ENCODE results near the gene MYO3B.
"Not testable (repeated sequence)": the region's sequence is repeated elsewhere in the genome, so short reads cannot be mapped to it uniquely, and the experiment has no call there.

Gene MYO3B

DNA sequence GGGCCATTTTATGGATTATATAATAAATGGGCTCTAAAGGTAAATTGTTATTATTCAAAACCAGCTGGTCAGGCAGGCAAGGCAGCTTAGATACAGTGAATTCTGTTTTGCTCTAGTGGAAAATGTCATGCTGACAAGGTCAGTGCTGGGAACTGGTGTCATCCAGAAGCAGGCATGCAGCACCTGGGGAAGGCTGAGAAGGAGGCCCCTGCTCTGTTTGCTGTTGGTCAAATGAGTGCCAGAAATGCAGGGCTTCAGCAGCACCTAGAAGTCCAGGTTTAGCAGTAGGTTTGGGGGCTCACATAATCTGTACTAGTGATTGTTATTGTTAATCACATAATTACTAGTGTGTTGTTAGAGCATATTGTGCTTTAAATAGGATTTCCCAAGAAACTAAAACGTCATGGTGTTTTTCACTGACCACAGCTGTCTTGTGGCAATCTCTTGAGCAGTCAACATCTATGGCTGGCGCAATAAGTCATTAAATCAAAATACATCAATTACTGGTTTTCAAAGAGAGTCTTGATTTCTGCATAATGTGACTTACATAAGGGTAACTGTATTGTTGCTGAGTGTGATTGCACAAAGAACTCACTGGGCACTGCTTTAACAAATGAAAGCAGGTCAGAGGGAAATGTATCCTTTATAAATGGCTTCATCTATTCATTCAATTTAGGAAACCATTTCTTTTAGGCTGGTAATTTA, 99.1 kb downstream of the MYO3B start:
- TF ChIP-seq POLR2AphosphoS5 (IDR thresholded peaks at IDR 0.05; ENCODE audit: low read depth, low read length), result no peak
- TF ChIP-seq TAF1 (IDR thresholded peaks at IDR 0.05; ENCODE audit: low read depth, low read length), result no peak
- TF ChIP-seq POU2F2 (IDR thresholded peaks at IDR 0.05; ENCODE audit: low read depth, low read length), result no peak
- TF ChIP-seq POLR2A (IDR thresholded peaks at IDR 0.05; ENCODE audit: low read depth, low read length), result no peak
- no peak for TF ChIP-seq SPI1 (IDR thresholded peaks at IDR 0.05; ENCODE audit: low read depth, low read length)
- TF ChIP-seq PAX5 (IDR thresholded peaks at IDR 0.05; ENCODE audit: insufficient read depth, low read length, severe bottlenecking), result no peak
- no peak for FAIRE-seq
- DNase-seq (ENCODE audit: insufficient read length, low spot score), result no peak

DNA sequence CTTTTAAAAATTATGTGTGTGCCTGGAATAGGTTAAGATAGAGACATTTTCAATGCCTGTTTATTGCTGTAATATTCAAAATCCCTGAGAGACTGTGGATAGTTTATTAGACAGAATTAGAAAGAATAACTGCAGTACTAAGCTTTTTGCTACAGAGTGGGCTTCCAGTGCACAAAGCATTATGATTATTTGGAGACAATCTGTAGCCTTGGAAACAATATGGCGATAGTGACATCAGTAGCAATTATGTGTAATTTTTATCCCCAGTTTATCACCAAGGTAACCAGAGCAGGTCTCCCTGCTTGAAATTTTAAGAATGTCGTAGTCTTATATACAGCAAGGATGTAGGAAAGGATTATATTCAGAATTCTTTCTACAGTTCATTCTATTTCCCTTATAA, 100.0 kb downstream of the MYO3B start:
- TF ChIP-seq POU2F2 (IDR thresholded peaks at IDR 0.05; ENCODE audit: low read depth, low read length) (no peak), POLR2A (IDR thresholded peaks at IDR 0.05; ENCODE audit: low read depth, low read length) (no peak), SPI1 (IDR thresholded peaks at IDR 0.05; ENCODE audit: low read depth, low read length) (no peak), TAF1 (IDR thresholded peaks at IDR 0.05; ENCODE audit: low read depth, low read length) (no peak), PAX5 (IDR thresholded peaks at IDR 0.05; ENCODE audit: insufficient read depth, low read length, severe bottlenecking) (no peak), POLR2AphosphoS5 (IDR thresholded peaks at IDR 0.05; ENCODE audit: low read depth, low read length) (no peak)
- DNase-seq (ENCODE audit: insufficient read length, low spot score), result no peak
- FAIRE-seq, result no peak

DNA sequence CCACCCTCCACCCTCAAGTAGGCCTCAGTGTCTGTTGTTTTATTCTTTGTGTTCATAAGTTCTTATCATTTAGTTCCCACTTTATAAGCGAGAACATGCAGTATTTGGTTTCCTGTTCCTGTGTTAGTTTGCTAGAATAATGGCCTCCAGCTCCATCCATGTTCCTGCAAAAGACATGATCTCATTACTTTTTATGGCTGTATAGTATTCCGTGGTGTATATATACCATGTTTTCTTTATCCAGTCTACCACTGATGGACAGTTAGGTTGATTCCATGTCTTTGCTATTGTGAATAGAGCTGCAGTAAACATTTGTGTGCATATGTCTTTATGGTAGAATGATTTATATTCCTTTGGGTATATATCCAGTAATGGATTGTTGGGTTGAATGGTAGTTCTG, 101.7 kb downstream of the MYO3B start:
- FAIRE-seq; DNase-seq (ENCODE audit: insufficient read length, low spot score): not testable (repeated sequence)

DNA sequence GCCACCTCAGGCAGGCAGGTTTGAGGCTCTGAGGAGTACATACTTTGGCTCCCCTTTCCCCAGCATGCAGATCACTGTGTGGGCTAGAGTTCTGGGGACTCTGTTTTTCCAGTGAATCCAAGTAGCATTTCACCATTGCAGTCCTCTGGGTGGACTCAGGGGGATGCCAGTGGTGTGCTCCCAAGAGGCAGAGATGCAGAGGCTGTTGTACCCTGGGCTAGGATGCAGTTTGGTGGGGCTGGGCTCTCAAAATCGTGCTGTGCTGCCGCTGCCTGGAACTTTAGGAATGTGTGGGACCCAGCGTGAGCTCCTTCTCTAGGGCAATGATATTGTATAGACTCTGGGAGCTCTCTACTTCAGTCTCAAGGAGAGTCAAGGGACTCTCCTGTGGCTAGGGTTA, 104.9 kb downstream of the MYO3B start:
- TF ChIP-seq TAF1 (IDR thresholded peaks at IDR 0.05; ENCODE audit: low read depth, low read length), result no peak
- TF ChIP-seq POLR2AphosphoS5 (IDR thresholded peaks at IDR 0.05; ENCODE audit: low read depth, low read length), result no peak
- TF ChIP-seq PAX5 (IDR thresholded peaks at IDR 0.05; ENCODE audit: insufficient read depth, low read length, severe bottlenecking), result no peak
- no peak for DNase-seq (ENCODE audit: insufficient read length, low spot score)
- FAIRE-seq, result no peak

DNA sequence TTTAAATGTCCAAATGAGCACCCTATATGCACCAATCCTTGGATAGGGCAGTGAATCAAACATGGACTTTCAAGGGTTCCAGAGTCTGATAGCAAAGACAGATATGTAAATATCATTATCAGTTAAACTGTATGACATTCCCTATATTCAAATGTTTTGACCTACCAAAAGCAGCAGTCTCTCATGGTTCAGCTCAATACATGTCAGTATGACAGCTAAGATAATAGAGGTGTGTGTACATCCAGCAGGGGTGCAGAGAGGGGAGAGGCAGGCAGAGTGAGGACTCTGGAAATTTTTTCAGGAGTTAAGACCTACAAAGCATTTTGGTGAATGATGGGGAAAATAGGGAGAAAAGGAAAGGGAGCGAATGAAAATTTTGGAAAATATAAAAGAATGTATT, 106.3 kb downstream of the MYO3B start:
- TF ChIP-seq POLR2A (IDR thresholded peaks at IDR 0.05; ENCODE audit: low read depth, low read length) (no peak), TAF1 (IDR thresholded peaks at IDR 0.05; ENCODE audit: low read depth, low read length) (no peak), PAX5 (IDR thresholded peaks at IDR 0.05; ENCODE audit: insufficient read depth, low read length, severe bottlenecking) (no peak), POU2F2 (IDR thresholded peaks at IDR 0.05; ENCODE audit: low read depth, low read length) (no peak), SPI1 (IDR thresholded peaks at IDR 0.05; ENCODE audit: low read depth, low read length) (no peak), POLR2AphosphoS5 (IDR thresholded peaks at IDR 0.05; ENCODE audit: low read depth, low read length) (no peak)
- no peak for DNase-seq (ENCODE audit: insufficient read length, low spot score)
- FAIRE-seq, result no peak

DNA sequence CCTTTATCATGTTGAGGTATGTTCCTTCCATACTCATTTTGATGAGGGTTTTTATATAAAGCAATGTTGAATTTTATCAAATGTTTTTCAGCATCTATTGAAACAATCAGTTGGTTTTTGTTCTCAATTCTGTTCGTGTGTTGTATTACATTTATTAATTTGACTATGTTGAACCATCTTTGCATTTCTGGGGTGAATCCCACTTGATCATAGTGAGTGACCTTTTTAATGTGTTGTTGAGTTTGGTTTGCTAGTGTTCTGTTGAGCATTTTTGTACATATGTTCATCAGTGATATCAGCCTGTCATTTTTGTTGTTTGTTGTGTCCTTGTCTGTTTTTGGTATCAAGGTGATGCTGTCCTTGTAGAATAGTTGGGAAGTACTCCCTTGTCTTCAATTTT, 110.9 kb downstream of the MYO3B start:
- DNase-seq (ENCODE audit: insufficient read length, low spot score) (no peak), FAIRE-seq (no peak)
- TF ChIP-seq SPI1 (IDR thresholded peaks at IDR 0.05; ENCODE audit: low read depth, low read length) (no peak), PAX5 (IDR thresholded peaks at IDR 0.05; ENCODE audit: insufficient read depth, low read length, severe bottlenecking) (no peak), TAF1 (IDR thresholded peaks at IDR 0.05; ENCODE audit: low read depth, low read length) (no peak), POLR2A (IDR thresholded peaks at IDR 0.05; ENCODE audit: low read depth, low read length) (no peak), POU2F2 (IDR thresholded peaks at IDR 0.05; ENCODE audit: low read depth, low read length) (no peak), POLR2AphosphoS5 (IDR thresholded peaks at IDR 0.05; ENCODE audit: low read depth, low read length) (no peak)

DNA sequence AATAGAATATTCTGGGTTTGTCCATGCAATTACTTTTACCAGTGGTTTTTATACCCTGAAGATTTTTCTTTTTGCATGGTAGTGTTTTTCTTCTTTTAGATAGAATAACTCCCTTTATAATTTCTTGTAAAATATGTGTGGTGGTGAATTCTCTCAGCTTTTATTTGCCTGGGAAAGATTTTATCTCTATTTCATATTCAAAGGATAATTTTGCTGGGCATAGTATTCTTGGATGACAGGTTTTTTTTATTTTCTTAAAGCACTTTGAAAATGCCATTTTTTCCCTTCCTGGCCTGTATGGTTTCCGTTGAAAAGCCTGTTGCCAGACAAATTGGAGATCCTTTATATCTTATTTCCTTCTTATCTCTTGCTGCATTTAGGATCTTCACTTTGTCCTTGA, 113.5 kb downstream of the MYO3B start:
- no peak for FAIRE-seq
- no peak for DNase-seq (ENCODE audit: insufficient read length, low spot score)
- no peak for TF ChIP-seq SPI1 (IDR thresholded peaks at IDR 0.05; ENCODE audit: low read depth, low read length)
- no peak for TF ChIP-seq TAF1 (IDR thresholded peaks at IDR 0.05; ENCODE audit: low read depth, low read length)
- no peak for TF ChIP-seq POLR2A (IDR thresholded peaks at IDR 0.05; ENCODE audit: low read depth, low read length)
- TF ChIP-seq POLR2AphosphoS5 (IDR thresholded peaks at IDR 0.05; ENCODE audit: low read depth, low read length), result no peak
- no peak for TF ChIP-seq PAX5 (IDR thresholded peaks at IDR 0.05; ENCODE audit: insufficient read depth, low read length, severe bottlenecking)
- TF ChIP-seq POU2F2 (IDR thresholded peaks at IDR 0.05; ENCODE audit: low read depth, low read length), result no peak

DNA sequence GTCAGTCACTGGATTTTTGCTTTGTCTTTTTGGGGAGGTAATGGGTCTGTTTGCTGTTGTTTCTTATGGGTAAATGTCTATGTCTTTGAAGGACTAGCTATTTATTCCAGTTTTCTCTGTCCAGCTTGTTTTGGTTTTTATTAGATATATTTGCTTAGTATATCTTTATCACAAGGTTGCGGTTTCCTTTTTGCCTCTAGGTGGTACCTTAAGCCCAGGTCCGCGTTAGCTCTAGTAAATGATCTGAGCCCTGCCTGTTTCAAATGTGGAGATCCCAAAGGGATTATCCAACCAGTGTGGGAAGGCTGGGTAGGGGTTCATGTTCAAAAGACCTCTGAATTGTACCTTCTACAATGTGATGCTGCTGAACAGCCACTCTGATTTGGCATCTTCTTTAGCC, 114.5 kb downstream of the MYO3B start:
- no peak for TF ChIP-seq PAX5 (IDR thresholded peaks at IDR 0.05; ENCODE audit: insufficient read depth, low read length, severe bottlenecking)
- FAIRE-seq (no peak), DNase-seq (ENCODE audit: insufficient read length, low spot score) (no peak)

DNA sequence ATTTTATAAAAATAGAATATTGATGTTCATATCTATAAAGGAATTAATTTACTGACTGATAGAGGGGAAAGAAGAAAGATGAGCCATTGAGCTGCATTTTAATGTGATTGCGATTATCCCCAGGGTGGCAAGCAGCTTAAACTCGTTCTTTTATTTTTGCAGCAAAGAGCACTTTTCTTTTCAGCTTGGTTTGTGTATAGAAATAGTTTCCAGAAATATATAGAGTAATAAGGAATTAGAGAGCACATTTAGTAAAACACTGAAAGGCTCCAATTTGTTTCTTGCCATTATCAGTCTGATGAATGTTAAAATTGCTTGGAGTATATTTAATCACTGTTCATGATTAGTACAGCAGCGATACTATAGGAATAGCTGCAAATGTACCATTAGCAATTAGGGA, 119.5 kb downstream of the MYO3B start:
- no peak for TF ChIP-seq POLR2A (IDR thresholded peaks at IDR 0.05; ENCODE audit: low read depth, low read length)
- TF ChIP-seq SPI1 (IDR thresholded peaks at IDR 0.05; ENCODE audit: low read depth, low read length), result no peak
- no peak for TF ChIP-seq POLR2AphosphoS5 (IDR thresholded peaks at IDR 0.05; ENCODE audit: low read depth, low read length)
- TF ChIP-seq POU2F2 (IDR thresholded peaks at IDR 0.05; ENCODE audit: low read depth, low read length), result no peak
- DNase-seq (ENCODE audit: insufficient read length, low spot score), result no peak
- FAIRE-seq, result no peak

DNA sequence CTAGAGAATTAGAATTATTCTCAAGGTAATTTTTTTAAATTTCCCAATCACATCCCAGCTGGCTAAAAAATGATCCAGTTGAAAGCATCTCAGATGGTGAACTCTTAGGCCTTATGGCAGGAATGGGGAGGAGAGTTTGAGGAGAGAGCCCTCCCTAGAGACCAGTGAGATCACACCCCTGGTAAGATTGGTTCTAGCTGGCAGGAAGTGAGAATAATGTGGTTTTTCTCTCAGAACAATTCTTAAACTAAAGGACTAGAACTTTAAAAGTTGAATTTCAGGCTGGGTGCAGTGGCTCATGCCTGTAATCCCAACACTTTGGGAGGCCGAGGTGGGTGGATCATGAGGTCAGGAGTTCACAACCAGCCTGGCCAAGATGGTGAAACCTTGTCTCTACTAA, 120.2 kb downstream of the MYO3B start:
- TF ChIP-seq SPI1 (IDR thresholded peaks at IDR 0.05; ENCODE audit: low read depth, low read length), result peak; percentile 85
- TF ChIP-seq POLR2AphosphoS5 (IDR thresholded peaks at IDR 0.05; ENCODE audit: low read depth, low read length), result no peak
- DNase-seq (ENCODE audit: insufficient read length, low spot score) (peak; percentile 2), FAIRE-seq (no peak)

DNA sequence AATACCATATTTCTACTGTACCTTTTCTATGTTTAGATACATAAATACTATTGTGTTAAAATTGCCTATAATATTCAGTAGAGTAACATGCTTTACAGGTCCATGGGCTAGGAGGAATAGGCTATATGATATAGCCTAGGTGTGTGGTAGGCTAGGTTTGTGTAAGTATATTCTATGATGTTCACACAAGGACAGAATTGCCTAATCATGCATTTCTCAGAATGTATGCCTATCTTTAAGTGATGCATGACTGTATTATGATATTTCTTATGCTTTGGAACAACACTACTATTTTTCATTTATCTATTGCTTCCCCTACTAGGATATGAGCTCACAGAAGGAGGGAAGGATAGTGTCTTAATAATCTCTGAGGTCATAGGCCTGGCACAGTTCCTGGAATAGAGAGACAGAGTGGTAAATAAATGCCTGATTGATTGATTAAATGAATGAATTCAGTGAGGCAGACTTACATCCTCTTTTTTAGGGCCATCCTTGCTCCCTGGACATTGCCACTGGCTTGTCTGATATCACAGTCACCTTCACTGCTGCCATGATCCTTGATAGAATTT, 121.0 kb downstream of the MYO3B start:
- FAIRE-seq (no peak), DNase-seq (ENCODE audit: insufficient read length, low spot score) (no peak)
- TF ChIP-seq SPI1 (IDR thresholded peaks at IDR 0.05; ENCODE audit: low read depth, low read length) (no peak), TAF1 (IDR thresholded peaks at IDR 0.05; ENCODE audit: low read depth, low read length) (no peak), POU2F2 (IDR thresholded peaks at IDR 0.05; ENCODE audit: low read depth, low read length) (no peak), POLR2A (IDR thresholded peaks at IDR 0.05; ENCODE audit: low read depth, low read length) (no peak), PAX5 (IDR thresholded peaks at IDR 0.05; ENCODE audit: insufficient read depth, low read length, severe bottlenecking) (no peak), POLR2AphosphoS5 (IDR thresholded peaks at IDR 0.05; ENCODE audit: low read depth, low read length) (no peak)

Measured in GM12891 (cell line).